RWPE2 (cell line): ENCODE measurements around the gene TBK1.
"Not testable (repeated sequence)": the region's sequence is repeated elsewhere in the genome, so short reads cannot be mapped to it uniquely, and the experiment has no call there.

Experiments
- ATAC-seq: fragments of 200-7000 bp; cut with Tn5 transposase; 3 replicates; pipeline ENCODE4 v1.9.1; 2021; ENCODE audit warnings: low read depth
- DNase-seq: peaks from one replicate; pipeline ENCODE4 v3.0.0-alpha.2; 2020; ENCODE audit warnings: low spot score
- H3K27ac ChIP-seq: fragments of 450-650 bp; 2 replicates; pipeline ENCODE4 v1.5.1; 2017; ENCODE audit warnings: mild to moderate bottlenecking; ENCODE audit not compliant: poor library complexity, severe bottlenecking
- H3K27me3 ChIP-seq: fragments of 250-450 bp; sonication (Bioruptor Pico); 2 replicates; pipeline ENCODE4 v1.5.1; 2021; ENCODE audit warnings: mild to moderate bottlenecking, moderate library complexity; ENCODE audit not compliant: insufficient read depth, poor library complexity, severe bottlenecking
- H3K36me3 ChIP-seq: fragments of 250-450 bp; sonication (Bioruptor Pico); 2 replicates; pipeline ENCODE4 v1.5.1; 2020; ENCODE audit warnings: low read depth, mild to moderate bottlenecking, moderate library complexity
- H3K4me1 ChIP-seq: fragments of 250-450 bp; sonication (Bioruptor Pico); 2 replicates; pipeline ENCODE4 v1.5.1; 2021; ENCODE audit warnings: mild to moderate bottlenecking, moderate library complexity; ENCODE audit not compliant: insufficient read depth, poor library complexity, severe bottlenecking
- H3K4me3 ChIP-seq: fragments of 250-450 bp; sonication (Bioruptor Pico); 2 replicates; pipeline ENCODE4 v1.5.1; 2021; ENCODE audit warnings: mild to moderate bottlenecking, moderate library complexity; ENCODE audit not compliant: severe bottlenecking
- H3K9me3 ChIP-seq: fragments of 250-450 bp; sonication (Bioruptor Pico); 2 replicates; pipeline ENCODE4 v1.5.1; 2021; ENCODE audit warnings: mild to moderate bottlenecking, moderate library complexity; ENCODE audit not compliant: severe bottlenecking
- CTCF ChIP-seq: fragments of 450-650 bp; IDR thresholded peaks from one replicate; pipeline ENCODE4 v1.5.1; 2017; ENCODE audit warnings: mild to moderate bottlenecking, moderate library complexity; ENCODE audit not compliant: poor library complexity, severe bottlenecking

The TBK1 gene

GRCh38 chr12:64521833-64522232 lies 69.9 kb downstream of the TBK1 start:
- DNase-seq (no peak), ATAC-seq (no peak)
- Histone ChIP-seq H3K27me3 (no peaks in the 10 kb centered on the region), H3K4me1 (peaks cover 4% of the 10 kb centered on the region), H3K9me3 (no peaks in the 10 kb centered on the region), H3K4me3 (no peak overlapping the region), H3K27ac (no peak overlapping the region), H3K36me3 (no peaks in the 10 kb centered on the region)
- TF ChIP-seq CTCF = no peak

- H3K4me3 ChIP-seq = no peak overlapping the region
- DNase-seq (no peak), ATAC-seq (no peak)
- TF ChIP-seq CTCF = no peak
- H3K27me3 ChIP-seq = no peaks in the 10 kb centered on the region
- peaks cover 4% of the 10 kb centered on the region for H3K4me1 ChIP-seq
- H3K9me3 ChIP-seq = no peaks in the 10 kb centered on the region
- H3K27ac ChIP-seq = no peak overlapping the region
- no peaks in the 10 kb centered on the region for H3K36me3 ChIP-seq
Observed at GRCh38 chr12:64522316-64522715, 70.4 kb downstream of the TBK1 start.

GRCh38 chr12:64522807-64523206 lies 70.9 kb downstream of the TBK1 start:
- Histone ChIP-seq H3K4me3 (no peak overlapping the region), H3K27me3 (no peaks in the 10 kb centered on the region), H3K4me1 (peaks cover 4% of the 10 kb centered on the region), H3K27ac (no peak overlapping the region), H3K36me3 (no peaks in the 10 kb centered on the region), H3K9me3 (no peaks in the 10 kb centered on the region)
- no peak for TF ChIP-seq CTCF
- ATAC-seq = no peak
- DNase-seq = no peak

- not testable (repeated sequence) for H3K27me3 ChIP-seq, ATAC-seq, H3K4me1 ChIP-seq, H3K27ac ChIP-seq, H3K4me3 ChIP-seq, DNase-seq, H3K36me3 ChIP-seq, H3K9me3 ChIP-seq
Observed at GRCh38 chr12:64523565-64524444, 71.9 kb downstream of the TBK1 start.

GRCh38 chr12:64525461-64526160 lies 73.7 kb downstream of the TBK1 start:
- H3K9me3 ChIP-seq = no peaks in the 10 kb centered on the region
- peaks cover 4% of the 10 kb centered on the region for H3K4me1 ChIP-seq
- H3K27ac ChIP-seq = no peak overlapping the region
- no peaks in the 10 kb centered on the region for H3K27me3 ChIP-seq
- DNase-seq = no peak
- H3K4me3 ChIP-seq = no peak overlapping the region
- TF ChIP-seq CTCF = no peak
- ATAC-seq = no peak
- no peaks in the 10 kb centered on the region for H3K36me3 ChIP-seq
